Astrocyte of the spinal cord (primary cell): ENCODE measurements around the gene HDAC4.

Experiments used
- DNase-seq: peaks from one replicate; pipeline ENCODE4 v3.0.0; 2011; ENCODE audit warnings: low read depth, low spot score
- H3K4me3 ChIP-seq: 2 replicates; pipeline ENCODE4 v1.5.1; 2011; ENCODE audit warnings: low read depth, mild to moderate bottlenecking, low read length, moderate library complexity
- in situ Hi-C: cut with HindIII; loops from 2 replicates; pipeline ENCODE4 v1.10.0; 2017; ENCODE audit warnings: low sequenced_read_pairs
- TF ChIP-seq, protein P1 (sequence below): IDR thresholded peaks from 2 replicates; pipeline ENCODE4 v1.5.1; 2012; ENCODE audit warnings: low read depth, mild to moderate bottlenecking, low read length, inconsistent platforms

HDAC4 gene

DNA sequence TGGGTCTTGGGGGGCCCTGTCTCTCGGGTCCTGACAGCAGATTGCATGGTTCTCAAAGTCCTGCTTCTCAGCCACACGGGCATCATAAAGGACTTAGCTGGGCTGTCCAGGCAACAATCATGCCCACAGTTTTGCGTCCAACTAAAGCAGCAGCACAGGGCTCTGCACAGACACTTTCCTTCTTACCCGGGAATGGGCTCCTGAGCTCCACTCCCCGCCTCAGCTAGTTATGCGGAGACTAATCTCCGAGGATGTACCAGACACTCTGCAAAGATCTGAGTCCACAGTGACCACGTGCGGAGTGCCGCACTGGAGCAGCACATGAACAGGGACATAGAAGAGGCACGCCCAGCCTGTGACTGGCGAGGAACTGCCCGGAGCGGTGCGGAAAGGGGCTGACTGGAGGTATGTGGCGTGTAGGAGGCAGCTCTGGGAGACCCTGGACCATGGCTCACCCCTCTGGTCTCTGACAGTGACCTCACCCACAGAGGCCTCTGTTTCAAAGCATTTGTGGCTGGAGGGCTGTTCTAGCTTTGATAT lies 270.0 kb downstream of the HDAC4 start:
- no peak for DNase-seq
- in situ Hi-C loops: no loop called here
- H3K4me3 ChIP-seq: no peak overlapping the region
- TF ChIP-seq, protein P1, sequence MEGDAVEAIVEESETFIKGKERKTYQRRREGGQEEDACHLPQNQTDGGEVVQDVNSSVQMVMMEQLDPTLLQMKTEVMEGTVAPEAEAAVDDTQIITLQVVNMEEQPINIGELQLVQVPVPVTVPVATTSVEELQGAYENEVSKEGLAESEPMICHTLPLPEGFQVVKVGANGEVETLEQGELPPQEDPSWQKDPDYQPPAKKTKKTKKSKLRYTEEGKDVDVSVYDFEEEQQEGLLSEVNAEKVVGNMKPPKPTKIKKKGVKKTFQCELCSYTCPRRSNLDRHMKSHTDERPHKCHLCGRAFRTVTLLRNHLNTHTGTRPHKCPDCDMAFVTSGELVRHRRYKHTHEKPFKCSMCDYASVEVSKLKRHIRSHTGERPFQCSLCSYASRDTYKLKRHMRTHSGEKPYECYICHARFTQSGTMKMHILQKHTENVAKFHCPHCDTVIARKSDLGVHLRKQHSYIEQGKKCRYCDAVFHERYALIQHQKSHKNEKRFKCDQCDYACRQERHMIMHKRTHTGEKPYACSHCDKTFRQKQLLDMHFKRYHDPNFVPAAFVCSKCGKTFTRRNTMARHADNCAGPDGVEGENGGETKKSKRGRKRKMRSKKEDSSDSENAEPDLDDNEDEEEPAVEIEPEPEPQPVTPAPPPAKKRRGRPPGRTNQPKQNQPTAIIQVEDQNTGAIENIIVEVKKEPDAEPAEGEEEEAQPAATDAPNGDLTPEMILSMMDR: no peak

DNA sequence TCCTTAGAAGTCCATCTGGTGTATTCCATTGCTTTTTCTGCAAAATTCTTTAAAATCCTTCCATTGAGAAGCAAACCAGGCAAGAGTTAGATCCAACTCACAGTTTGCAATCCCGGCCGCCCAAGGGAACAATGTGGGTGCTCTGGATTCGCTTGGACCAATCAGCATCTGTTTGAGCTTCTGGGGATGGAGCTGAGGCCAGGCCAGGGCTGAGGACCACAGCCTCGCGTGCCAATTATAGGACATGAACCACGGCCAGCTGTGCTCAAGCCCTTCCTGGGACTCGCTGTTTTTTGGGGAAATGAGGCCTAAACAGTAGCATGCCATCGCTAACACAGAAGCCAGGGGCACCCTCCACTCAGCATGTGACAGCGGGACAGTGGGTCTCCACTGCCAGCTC lies 270.8 kb downstream of the HDAC4 start:
- no peak for DNase-seq
- in situ Hi-C loops: no loop called here
- TF ChIP-seq, protein P1: no peak
- H3K4me3 ChIP-seq: no peak overlapping the region

- TF ChIP-seq, protein P1: no peak
- DNase-seq: no peak
- H3K4me3 ChIP-seq: no peak overlapping the region
- in situ Hi-C loops: no loop called here
Observed at GRCh38 chr2:239129147-239129920, 271.5 kb downstream of the HDAC4 start.

- TF ChIP-seq, protein P1: no peak
- H3K4me3 ChIP-seq: no peak overlapping the region
- in situ Hi-C loops: no loop called here
- DNase-seq: no peak
Observed at GRCh38 chr2:239128706-239129105, 272.1 kb downstream of the HDAC4 start.

GRCh38 chr2:239127513-239127912 lies 273.3 kb downstream of the HDAC4 start:
- in situ Hi-C loops: no loop called here
- no peak for DNase-seq
- TF ChIP-seq, protein P1: no peak
- no peak overlapping the region for H3K4me3 ChIP-seq

DNA sequence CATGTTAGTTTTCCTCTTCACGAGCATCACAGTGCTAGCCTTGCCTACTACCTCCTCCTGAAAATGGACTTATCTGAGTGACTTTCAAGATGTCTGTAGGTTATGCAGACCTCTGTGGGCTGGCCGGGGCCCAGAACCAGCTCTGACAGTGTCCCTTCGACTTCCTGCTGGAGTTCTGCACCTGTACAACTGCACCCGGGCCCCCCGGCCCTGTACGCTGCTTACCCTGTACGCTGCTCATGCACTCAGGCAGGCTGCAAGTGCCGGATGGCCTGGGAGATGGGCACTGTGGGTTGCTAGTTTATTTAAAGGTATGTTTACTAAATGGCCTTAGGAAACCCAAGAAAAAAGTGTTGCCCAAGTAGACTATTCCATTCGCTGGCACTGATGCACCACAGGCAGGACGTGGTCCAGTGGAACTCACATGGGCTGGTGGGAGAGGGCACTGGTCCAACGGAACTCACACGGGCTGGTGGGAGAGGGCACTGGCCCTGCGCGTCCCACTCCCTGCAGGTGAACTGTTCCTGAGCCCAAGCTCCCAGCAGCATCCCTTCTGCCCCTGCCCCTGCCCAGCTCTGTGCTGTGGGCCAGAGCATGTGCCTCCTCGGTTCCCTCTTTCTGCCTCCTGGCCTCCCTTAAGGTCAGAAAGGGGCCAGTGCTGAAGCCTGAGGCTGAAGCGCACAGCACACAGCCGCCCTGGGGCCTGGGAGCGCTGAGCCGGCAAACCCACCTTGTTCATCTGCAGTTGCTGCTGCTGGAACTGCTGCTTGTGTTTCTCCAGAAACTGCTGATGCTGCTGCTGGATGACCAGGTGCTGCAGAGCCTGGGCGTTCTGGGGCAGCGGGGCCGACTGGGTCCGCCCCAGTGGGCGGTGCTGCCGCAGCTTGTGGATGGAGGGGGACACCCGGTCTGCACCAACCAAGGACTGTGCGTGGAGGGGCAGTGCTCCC lies 274.8 kb downstream of the HDAC4 start:
- DNase-seq: no peak
- in situ Hi-C loops: no loop called here
- no peak overlapping the region for H3K4me3 ChIP-seq
- TF ChIP-seq, protein P1: no peak
